B cell (primary cell): Measurements from ENCODE around the gene PIK3C2G. TPM values are rescaled to one million over a fixed set of nuclear protein-coding genes. Genes with fewer than 3 reads are reported as not detected.

Source experiments
- ATAC-seq: fragments of 200-7000 bp; cut with Tn5 transposase; one replicate; pipeline ENCODE4 v1.10.0; 2021; ENCODE audit warnings: low read depth, mild to moderate bottlenecking, moderate number of reproducible peaks, moderate library complexity
- CTCF ChIA-PET: fragments of 350-600 bp; sonication (Branson Sonifier 250); formaldehyde crosslinking; loops from one replicate; lab custom pipeline; 2021; ENCODE audit warnings: antibody characterized with exemption, inconsistent platforms; lab: Charles Lee
- POLR2A ChIA-PET: fragments of 350-600 bp; sonication (Branson Sonifier 250); formaldehyde crosslinking; loops from one replicate; lab custom pipeline; 2021; ENCODE audit warnings: antibody characterized with exemption; lab: Charles Lee
- DNase-seq: peaks from one replicate; pipeline ENCODE4 v3.0.0; 2013
- H2AFZ ChIP-seq: 2 replicates; pipeline ENCODE4 v1.6.1; 2012; ENCODE audit warnings: mild to moderate bottlenecking, low read depth, low read length; ENCODE audit not compliant: insufficient read depth, poor library complexity, severe bottlenecking
- H3K27ac ChIP-seq, 2 donors: 1 replicate in 1 of 2; 2 replicates in 1 of 2; pipeline ENCODE4 v1.5.1; 2012 to 2013; ENCODE audit warnings: low read length in 2 of 2, mild to moderate bottlenecking in 2 of 2, moderate library complexity in 1 of 2
- H3K27me3 ChIP-seq, 4 experiments: fragments of 200-600 bp in 1 of 4; sonication (generic) in 1 of 4; replicated peaks in 1 of 4; 1 replicate in 2 of 4; 2 replicates in 2 of 4; pipeline versions ENCODE4 v1.6.1 to v1.7.0; 2013 to 2016; ENCODE audit warnings: low read length in 3 of 4, mild to moderate bottlenecking in 2 of 4, mixed read lengths in 1 of 4, moderate library complexity in 1 of 4; ENCODE audit not compliant: insufficient read depth in 4 of 4, control insufficient read depth in 3 of 4; ENCODE audit errors: control extremely low read depth in 1 of 4
- H3K36me3 ChIP-seq, 2 experiments: replicated peaks in 1 of 2; 1 replicate in 1 of 2; 2 replicates in 1 of 2; pipeline versions ENCODE4 v1.6.1 to v1.7.1; 2013; ENCODE audit warnings: low read length in 1 of 2; ENCODE audit not compliant: insufficient read depth in 2 of 2, control insufficient read depth in 1 of 2; ENCODE audit errors: control extremely low read depth in 1 of 2, extremely low read depth in 1 of 2
- H3K4me1 ChIP-seq, 2 donors: fragments of 200-600 bp in 1 of 2; sonication (generic) in 1 of 2; 1 replicate in 1 of 2; 2 replicates in 1 of 2; pipeline versions ENCODE4 v1.5.1 to v1.6.1; 2013 to 2017; ENCODE audit warnings: low read length in 2 of 2; ENCODE audit not compliant: control insufficient read depth in 2 of 2, insufficient read depth in 2 of 2
- H3K4me2 ChIP-seq: replicated peaks from 2 replicates; pipeline ENCODE3; 2012; ENCODE audit warnings: mild to moderate bottlenecking, low read depth, low read length; ENCODE audit not compliant: poor library complexity, severe bottlenecking
- H3K4me3 ChIP-seq, 5 experiments: fragments of 200-600 bp in 1 of 5; sonication (generic) in 1 of 5; 1 replicate in 3 of 5; 2 replicates in 2 of 5; pipeline versions ENCODE4 v1.5.1 to v1.7.0; 2011 to 2016; ENCODE audit warnings: low read length in 4 of 5, mild to moderate bottlenecking in 4 of 5, low read depth in 2 of 5, control low read depth in 1 of 5, moderate library complexity in 1 of 5; ENCODE audit not compliant: insufficient read depth in 1 of 5; ENCODE audit errors: control extremely low read depth in 1 of 5, extremely low read depth in 1 of 5
- H3K79me2 ChIP-seq: fragments of 200-600 bp; sonication (generic); one replicate; pipeline ENCODE4 v1.6.0; 2016; ENCODE audit warnings: low read length; ENCODE audit not compliant: control insufficient read depth, insufficient read depth
- H3K9ac ChIP-seq: fragments of 200-600 bp; sonication (generic); 2 replicates; pipeline ENCODE4 v1.6.1; 2017; ENCODE audit warnings: mild to moderate bottlenecking, low read length, moderate library complexity
- H3K9me3 ChIP-seq, 3 donors: one replicate each; pipeline versions ENCODE4 v1.6.1 to v1.7.1; 2013; ENCODE audit warnings: low read length in 2 of 3; ENCODE audit not compliant: control insufficient read depth in 2 of 3, insufficient read depth in 1 of 3; ENCODE audit errors: control extremely low read depth in 1 of 3
- H4K20me1 ChIP-seq: 2 replicates; pipeline ENCODE4 v1.6.0; 2012; ENCODE audit warnings: mild to moderate bottlenecking, low read length; ENCODE audit not compliant: insufficient read depth, control insufficient read depth, poor library complexity, severe bottlenecking
- H3K27ac Mint-ChIP-seq: one replicate; pipeline ENCODE4 v1.8.0; 2021; ENCODE audit warnings: mixed read lengths
- H3K27me3 Mint-ChIP-seq: one replicate; pipeline ENCODE4 v1.8.0; 2021; ENCODE audit warnings: mixed read lengths
- H3K4me1 Mint-ChIP-seq: one replicate; pipeline ENCODE4 v1.8.0; 2021; ENCODE audit warnings: mixed read lengths
- H3K4me3 Mint-ChIP-seq: one replicate; pipeline ENCODE4 v1.8.0; 2021; ENCODE audit warnings: mixed read lengths
- H3K9me3 Mint-ChIP-seq: one replicate; pipeline ENCODE4 v1.8.0; 2022; ENCODE audit warnings: mixed read lengths; ENCODE audit not compliant: insufficient read depth
- EZH2 ChIP-seq: IDR thresholded peaks from 2 replicates; pipeline ENCODE4 v1.6.1; 2012; ENCODE audit warnings: borderline replicate concordance, low read depth, mild to moderate bottlenecking, moderate library complexity, low read length; ENCODE audit not compliant: insufficient read depth, poor library complexity, severe bottlenecking
- WGBS: methylation state at CpG from one replicate; pipeline ENCODE4 v1.1.5; 2013; ENCODE audit warnings: missing lambda C conversion rate; ENCODE audit not compliant: insufficient coverage; 5-methylcytosine and 5-hydroxymethylcytosine counted together
- intact Hi-C: fragments of 100-400 bp; cut with micrococcal nuclease; formaldehyde crosslinking; loops from one replicate; pipeline ENCODE4 v1.10.0; 2022
- polyA plus RNA-seq: library from polyadenylated mRNA; depleted of rRNA; stranded (reverse); fragments of >200 nt; gene quantifications from 2 replicates; pipeline ENCODE4 v1.2.3, GENCODE V29; 2012
- total RNA-seq, 2 donors: library from RNA; stranded (reverse); fragments of 120-200 nt in 1 of 2; gene quantifications; 1 replicate in 1 of 2; 2 replicates in 1 of 2; pipeline versions ENCODE4 v1.2.3 to v1.2.4, GENCODE V29; 2013 to 2022
- TF ChIP-seq, protein P1 (sequence below): fragments of 200-600 bp; IDR thresholded peaks from one replicate; pipeline ENCODE4 v1.8.0; 2022; ENCODE audit warnings: antibody characterized with exemption, mild to moderate bottlenecking

The PIK3C2G gene
- total and polyA plus RNA-seq, 2 donors (not counting 1 experiment from before 2014, with no cell fraction given): not detected

DNA sequence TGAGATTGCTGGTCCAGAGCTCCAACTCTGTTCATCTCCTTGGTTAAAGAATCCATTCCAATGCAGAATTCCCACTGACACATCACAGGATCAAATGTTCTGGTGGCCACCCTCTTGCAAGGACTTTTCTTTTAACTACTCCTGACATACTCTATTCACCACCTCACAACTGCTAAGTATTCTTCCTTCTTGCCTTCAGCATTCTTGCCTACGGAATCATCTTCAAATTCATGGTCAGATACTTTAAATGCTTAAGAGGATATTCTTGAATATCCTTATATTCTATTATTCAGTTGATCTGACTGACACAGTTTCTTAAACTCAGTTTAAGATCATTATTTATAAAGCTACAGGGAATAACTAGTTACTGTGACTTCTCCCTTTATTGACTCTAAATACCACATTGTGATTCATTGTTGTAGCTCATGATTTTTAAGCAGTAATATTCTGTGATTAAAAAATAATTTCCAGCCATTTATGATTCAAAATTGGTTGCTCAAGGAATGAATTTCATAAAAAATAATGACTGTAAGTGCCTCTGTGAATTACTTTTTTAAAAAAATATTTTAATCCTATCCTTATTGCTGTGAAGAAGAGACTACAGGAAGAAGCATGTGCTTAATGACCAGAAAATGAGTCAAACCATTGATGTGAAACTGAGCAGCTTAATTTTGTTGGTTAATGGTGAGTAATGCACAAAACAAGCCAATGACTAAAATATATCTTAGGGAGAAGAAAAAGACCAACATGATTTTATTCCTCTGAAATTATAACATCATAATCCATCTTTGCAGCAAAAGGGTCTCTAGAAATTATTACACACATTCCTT is 207.1 kb downstream of the PIK3C2G start:
- H3K4me1 ChIP-seq: no peaks in the 10 kb centered on the region
- ATAC-seq: no peak
- WGBS: no CpG with 5 or more reads among the region's 1 CpG
- no peaks in the 10 kb centered on the region for H4K20me1 ChIP-seq
- H3K27me3 ChIP-seq: no peaks in the 10 kb centered on the region
- H3K9me3 ChIP-seq: no peaks in the 10 kb centered on the region
- POLR2A ChIA-PET: no interaction called here
- Mint-ChIP-seq H3K27ac (no peak overlapping the region), H3K9me3 (no peaks in the 10 kb centered on the region), H3K27me3 (no peaks in the 10 kb centered on the region), H3K4me3 (no peak overlapping the region), H3K4me1 (no peaks in the 10 kb centered on the region)
- H3K27ac ChIP-seq: no peak overlapping the region
- DNase-seq: no peak
- H3K4me2 ChIP-seq: no peak overlapping the region
- intact Hi-C loops: no loop called here
- H2AFZ ChIP-seq: no peak overlapping the region
- no peaks in the 10 kb centered on the region for H3K36me3 ChIP-seq
- no peak overlapping the region for H3K9ac ChIP-seq
- H3K79me2 ChIP-seq: no peaks in the 10 kb centered on the region
- no peak overlapping the region for H3K4me3 ChIP-seq
- TF ChIP-seq, protein P1, sequence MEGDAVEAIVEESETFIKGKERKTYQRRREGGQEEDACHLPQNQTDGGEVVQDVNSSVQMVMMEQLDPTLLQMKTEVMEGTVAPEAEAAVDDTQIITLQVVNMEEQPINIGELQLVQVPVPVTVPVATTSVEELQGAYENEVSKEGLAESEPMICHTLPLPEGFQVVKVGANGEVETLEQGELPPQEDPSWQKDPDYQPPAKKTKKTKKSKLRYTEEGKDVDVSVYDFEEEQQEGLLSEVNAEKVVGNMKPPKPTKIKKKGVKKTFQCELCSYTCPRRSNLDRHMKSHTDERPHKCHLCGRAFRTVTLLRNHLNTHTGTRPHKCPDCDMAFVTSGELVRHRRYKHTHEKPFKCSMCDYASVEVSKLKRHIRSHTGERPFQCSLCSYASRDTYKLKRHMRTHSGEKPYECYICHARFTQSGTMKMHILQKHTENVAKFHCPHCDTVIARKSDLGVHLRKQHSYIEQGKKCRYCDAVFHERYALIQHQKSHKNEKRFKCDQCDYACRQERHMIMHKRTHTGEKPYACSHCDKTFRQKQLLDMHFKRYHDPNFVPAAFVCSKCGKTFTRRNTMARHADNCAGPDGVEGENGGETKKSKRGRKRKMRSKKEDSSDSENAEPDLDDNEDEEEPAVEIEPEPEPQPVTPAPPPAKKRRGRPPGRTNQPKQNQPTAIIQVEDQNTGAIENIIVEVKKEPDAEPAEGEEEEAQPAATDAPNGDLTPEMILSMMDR: no peak
- TF ChIP-seq EZH2: no peak
- CTCF ChIA-PET: no interaction called here

- ChIA-PET CTCF (no interaction called here), POLR2A (no interaction called here)
- Histone ChIP-seq H3K27me3 (no peaks in the 10 kb centered on the region), H3K36me3 (no peaks in the 10 kb centered on the region), H3K9me3 (no peaks in the 10 kb centered on the region), H3K27ac (no peak overlapping the region), H3K9ac (no peak overlapping the region), H3K4me1 (no peaks in the 10 kb centered on the region), H3K79me2 (no peaks in the 10 kb centered on the region), H3K4me2 (no peak overlapping the region), H3K4me3 (no peak overlapping the region), H2AFZ (no peak overlapping the region), H4K20me1 (no peaks in the 10 kb centered on the region)
- H3K4me3 Mint-ChIP-seq: no peak overlapping the region
- H3K9me3 Mint-ChIP-seq: no peaks in the 10 kb centered on the region
- TF ChIP-seq, protein P1: no peak
- no peak for TF ChIP-seq EZH2
- ATAC-seq (no peak), DNase-seq (no peak)
- intact Hi-C loops: no loop called here
- no peaks in the 10 kb centered on the region for H3K27me3 Mint-ChIP-seq
- WGBS: 100% methylated on average over 1 of the region's 3 CpGs
- H3K4me1 Mint-ChIP-seq: no peaks in the 10 kb centered on the region
- H3K27ac Mint-ChIP-seq: no peak overlapping the region
Observed at GRCh38 chr12:18470251-18470650, 208.9 kb downstream of the PIK3C2G start.
